ENCODE results near the gene GABRG3.

The GABRG3 gene

DNA sequence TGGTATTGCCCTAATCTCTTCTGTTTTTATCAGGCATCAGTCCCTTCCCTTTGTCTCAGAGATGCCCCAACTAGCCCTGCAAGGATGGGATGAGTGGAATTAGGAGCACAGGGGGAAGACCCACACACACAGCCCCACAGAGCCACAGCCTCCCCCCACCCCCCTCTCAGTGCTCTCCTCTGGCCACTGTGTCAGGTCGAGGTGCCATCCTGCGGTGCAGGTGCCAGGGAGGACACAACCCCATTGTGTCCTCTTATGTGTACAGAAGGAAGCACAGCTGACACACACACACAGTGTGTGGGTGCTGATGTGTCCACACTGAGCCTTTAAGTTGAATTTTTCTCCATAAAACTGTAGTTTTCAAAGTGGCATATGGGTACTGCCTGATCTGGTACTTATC lies 593.7 kb downstream of the GABRG3 start:
- DNase-seq, result no peak
- H3K27me3 ChIP-seq, result no peaks in the 10 kb centered on the region
- H3K4me1 ChIP-seq, result no peaks in the 10 kb centered on the region
- no peaks in the 10 kb centered on the region for H3K9me3 ChIP-seq
- H3K4me3 ChIP-seq (ENCODE audit: low read depth, low read length), result no peak overlapping the region
- TF ChIP-seq, protein P1, sequence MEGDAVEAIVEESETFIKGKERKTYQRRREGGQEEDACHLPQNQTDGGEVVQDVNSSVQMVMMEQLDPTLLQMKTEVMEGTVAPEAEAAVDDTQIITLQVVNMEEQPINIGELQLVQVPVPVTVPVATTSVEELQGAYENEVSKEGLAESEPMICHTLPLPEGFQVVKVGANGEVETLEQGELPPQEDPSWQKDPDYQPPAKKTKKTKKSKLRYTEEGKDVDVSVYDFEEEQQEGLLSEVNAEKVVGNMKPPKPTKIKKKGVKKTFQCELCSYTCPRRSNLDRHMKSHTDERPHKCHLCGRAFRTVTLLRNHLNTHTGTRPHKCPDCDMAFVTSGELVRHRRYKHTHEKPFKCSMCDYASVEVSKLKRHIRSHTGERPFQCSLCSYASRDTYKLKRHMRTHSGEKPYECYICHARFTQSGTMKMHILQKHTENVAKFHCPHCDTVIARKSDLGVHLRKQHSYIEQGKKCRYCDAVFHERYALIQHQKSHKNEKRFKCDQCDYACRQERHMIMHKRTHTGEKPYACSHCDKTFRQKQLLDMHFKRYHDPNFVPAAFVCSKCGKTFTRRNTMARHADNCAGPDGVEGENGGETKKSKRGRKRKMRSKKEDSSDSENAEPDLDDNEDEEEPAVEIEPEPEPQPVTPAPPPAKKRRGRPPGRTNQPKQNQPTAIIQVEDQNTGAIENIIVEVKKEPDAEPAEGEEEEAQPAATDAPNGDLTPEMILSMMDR (IDR thresholded peaks at IDR 0.05; ENCODE audit: low read depth, low read length), result no peak
- no peaks in the 10 kb centered on the region for H3K36me3 ChIP-seq

- TF ChIP-seq, protein P1 (IDR thresholded peaks at IDR 0.05; ENCODE audit: low read depth, low read length), result no peak
- Histone ChIP-seq H3K27me3 (no peaks in the 10 kb centered on the region), H3K9me3 (no peaks in the 10 kb centered on the region), H3K36me3 (no peaks in the 10 kb centered on the region), H3K4me1 (no peaks in the 10 kb centered on the region), H3K4me3 (ENCODE audit: low read depth, low read length) (no peak overlapping the region)
- DNase-seq, result no peak
These were observed 599.8 kb downstream of the GABRG3 start for GRCh38 chr15:27570746-27571145.

- Histone ChIP-seq H3K9me3 (no peaks in the 10 kb centered on the region), H3K4me3 (ENCODE audit: low read depth, low read length) (no peak overlapping the region), H3K4me1 (no peaks in the 10 kb centered on the region), H3K36me3 (no peaks in the 10 kb centered on the region), H3K27me3 (no peaks in the 10 kb centered on the region)
- TF ChIP-seq, protein P1 (IDR thresholded peaks at IDR 0.05; ENCODE audit: low read depth, low read length), result no peak
- no peak for DNase-seq
These were observed 603.0 kb downstream of the GABRG3 start for GRCh38 chr15:27573805-27574485.

- no peaks in the 10 kb centered on the region for H3K36me3 ChIP-seq
- TF ChIP-seq, protein P1 (IDR thresholded peaks at IDR 0.05; ENCODE audit: low read depth, low read length), result no peak
- no peak for DNase-seq
- no peak overlapping the region for H3K4me3 ChIP-seq (ENCODE audit: low read depth, low read length)
- H3K9me3 ChIP-seq, result no peaks in the 10 kb centered on the region
- H3K4me1 ChIP-seq, result no peaks in the 10 kb centered on the region
- H3K27me3 ChIP-seq, result no peaks in the 10 kb centered on the region
These were observed 603.6 kb downstream of the GABRG3 start for GRCh38 chr15:27574541-27575054.

GRCh38 chr15:27575521-27575920 lies 604.5 kb downstream of the GABRG3 start:
- DNase-seq, result no peak

DNA sequence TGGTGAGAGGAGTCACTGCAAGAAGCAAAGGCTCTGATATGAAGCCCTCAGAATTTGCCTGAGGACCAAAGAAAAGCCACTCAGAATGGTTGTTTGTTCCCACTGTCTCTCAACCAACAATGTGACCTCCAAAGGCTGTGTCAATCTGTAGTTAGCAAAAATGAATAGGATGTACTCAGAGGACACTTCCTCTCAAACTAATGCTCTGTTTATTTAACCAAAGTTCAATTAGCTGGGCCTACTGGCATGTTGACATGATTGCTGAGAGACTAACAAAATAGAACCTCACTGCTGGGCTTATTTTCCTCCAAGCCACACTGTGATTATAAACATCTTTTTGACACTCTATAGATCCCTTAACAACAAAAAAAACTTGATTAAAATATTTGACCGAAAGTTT lies 605.6 kb downstream of the GABRG3 start:
- no peaks in the 10 kb centered on the region; the same call in 1 of the 2 replicates for H3K9me3 ChIP-seq
- no peaks in the 10 kb centered on the region for H3K36me3 ChIP-seq
- no peak overlapping the region for H3K4me3 ChIP-seq (ENCODE audit: low read depth, low read length)
- TF ChIP-seq, protein P1 (IDR thresholded peaks at IDR 0.05; ENCODE audit: low read depth, low read length), result no peak
- H3K4me1 ChIP-seq, result no peaks in the 10 kb centered on the region
- no peak for DNase-seq
- H3K27me3 ChIP-seq, result no peaks in the 10 kb centered on the region

More at GRCh38 chr15:27575521-27575920, 604.5 kb downstream of the GABRG3 start:
- no peaks in the 10 kb centered on the region for H3K36me3 ChIP-seq
- TF ChIP-seq, protein P1 (IDR thresholded peaks at IDR 0.05; ENCODE audit: low read depth, low read length), result no peak
- H3K9me3 ChIP-seq, result no peaks in the 10 kb centered on the region; the same call in 1 of the 2 replicates
- no peaks in the 10 kb centered on the region for H3K4me1 ChIP-seq
- H3K4me3 ChIP-seq (ENCODE audit: low read depth, low read length), result no peak overlapping the region
- no peaks in the 10 kb centered on the region for H3K27me3 ChIP-seq
